SK-N-MC (cell line): ENCODE data around the gene HMGXB3.

Source experiments
- EZH2 ChIP-seq: fragments of 200-600 bp; sonication (generic); IDR thresholded peaks from one replicate; pipeline ENCODE4 v1.6.1; 2017; ENCODE audit warnings: antibody characterized with exemption
- POLR2AphosphoS5 ChIP-seq: IDR thresholded peaks from 2 replicates; pipeline ENCODE4 v1.6.1; 2012; ENCODE audit warnings: mild to moderate bottlenecking, low read depth, low read length, borderline replicate concordance

GRCh38 chr5:150068071-150068470 is 67.5 kb downstream of the HMGXB3 start:
- no peak for TF ChIP-seq POLR2AphosphoS5
- TF ChIP-seq EZH2: no peak
